Fibroblast of the conjunctiva (primary cell): ENCODE measurements around the gene ST3GAL2.
A peak's percentile ranks its signal among the peaks of the same experiment; 100 is the strongest.
"Not testable (repeated sequence)": the region's sequence is repeated elsewhere in the genome, so short reads cannot be mapped to it uniquely, and the experiment has no call there.

Source experiments
- DNase-seq: peaks from one replicate; pipeline ENCODE4 v3.0.0-alpha.2; 2010; ENCODE audit warnings: low read depth

ST3GAL2 gene

DNA sequence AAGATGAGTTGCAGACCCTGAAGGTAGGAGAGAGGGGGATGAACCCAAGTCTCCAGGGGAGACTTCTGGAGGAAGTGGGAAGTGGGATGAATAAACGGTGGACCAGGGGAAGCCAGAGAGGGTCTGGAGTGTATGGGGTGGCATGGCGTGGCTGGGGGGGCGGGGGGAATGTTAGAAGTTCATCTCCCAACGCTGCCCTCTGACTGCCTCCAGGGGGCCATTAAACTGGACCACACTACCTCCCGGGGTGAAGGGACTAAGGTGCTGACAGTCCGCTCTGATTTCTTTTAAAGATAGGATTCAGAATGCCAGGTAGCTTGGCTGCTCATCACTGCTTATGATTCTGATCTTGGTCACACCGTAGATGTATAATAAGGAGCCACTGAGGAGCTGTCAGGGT is 21.2 kb downstream of the ST3GAL2 start:
- no peak for DNase-seq

DNA sequence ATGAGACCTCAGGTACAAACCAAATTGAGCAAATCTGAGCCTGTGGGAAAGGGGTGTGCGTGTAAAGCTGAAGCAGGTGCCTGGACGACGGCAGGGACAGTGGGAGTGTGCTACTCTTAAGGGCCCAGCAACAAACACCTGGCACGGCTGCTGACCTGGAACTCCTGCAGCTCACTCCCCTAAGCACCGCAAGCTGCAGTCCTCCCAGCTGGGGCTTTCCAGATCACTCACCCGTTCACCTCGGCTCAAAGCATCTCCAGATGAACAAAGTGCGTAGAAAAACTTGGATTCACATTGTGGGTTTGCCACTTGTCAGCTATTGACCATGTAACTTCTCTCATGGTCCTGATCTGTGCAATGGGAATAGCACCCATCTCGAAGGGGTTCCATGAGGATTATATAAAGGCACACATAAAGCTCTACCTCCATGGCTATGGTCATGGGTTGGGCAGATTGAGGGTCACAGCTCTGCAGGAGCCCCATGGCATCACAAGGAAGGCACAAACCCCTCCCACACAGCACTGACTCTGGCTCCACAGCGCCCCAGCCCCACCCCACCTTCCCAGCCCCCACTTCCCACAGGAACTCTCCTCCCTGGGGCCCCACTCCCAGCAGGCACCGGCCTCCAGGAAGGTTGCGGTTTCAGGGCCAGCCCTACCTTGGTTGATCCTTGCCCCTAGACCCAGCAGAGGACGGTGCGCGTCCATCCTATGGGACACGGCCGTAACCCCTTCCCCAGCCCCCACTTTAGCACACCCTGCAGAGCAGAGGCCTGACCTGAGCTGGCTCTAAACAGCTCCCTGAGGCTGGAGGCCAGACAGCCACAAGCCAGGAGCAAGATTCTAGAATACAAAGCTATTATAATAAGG is 21.9 kb downstream of the ST3GAL2 start:
- DNase-seq = no peak

DNA sequence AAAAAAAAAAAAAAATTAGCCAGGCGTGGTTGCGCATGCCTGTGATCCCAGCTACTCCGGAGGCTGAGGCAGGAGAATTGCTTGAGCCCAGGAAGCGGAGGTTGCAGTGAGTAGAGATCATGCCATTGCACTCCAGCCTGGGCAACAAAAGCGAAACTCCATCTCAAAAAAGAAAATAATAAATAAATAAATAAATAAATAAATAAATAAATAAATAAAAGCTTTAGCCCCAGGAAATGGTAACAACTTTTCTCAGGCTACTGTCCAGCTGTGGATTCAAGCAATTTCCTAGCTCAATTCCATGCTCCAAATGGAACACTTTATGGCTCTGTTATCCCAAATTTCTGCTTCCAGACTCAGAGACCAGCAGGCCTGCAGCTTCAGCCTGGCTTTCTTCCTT is 25.3 kb downstream of the ST3GAL2 start:
- not testable (repeated sequence) for DNase-seq

DNA sequence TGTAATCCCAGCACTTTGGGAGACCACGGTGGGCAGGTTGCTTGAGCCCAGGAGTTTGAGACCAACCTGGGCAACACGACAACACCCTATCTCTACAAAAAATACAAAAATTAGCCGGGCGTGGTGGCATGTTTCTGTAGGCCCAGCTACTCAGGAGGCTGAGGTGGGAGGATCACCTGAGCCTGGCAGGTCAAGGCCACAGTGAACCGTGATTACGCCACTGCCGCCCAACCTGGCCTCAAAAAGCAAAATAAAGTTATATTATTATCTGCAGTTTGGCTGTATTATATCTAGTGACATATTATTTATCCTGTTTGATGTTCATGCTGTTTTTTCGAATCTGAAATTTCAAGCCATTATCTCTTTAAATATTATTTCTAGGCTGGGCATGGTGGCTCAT is 26.5 kb downstream of the ST3GAL2 start:
- no peak for DNase-seq

DNA sequence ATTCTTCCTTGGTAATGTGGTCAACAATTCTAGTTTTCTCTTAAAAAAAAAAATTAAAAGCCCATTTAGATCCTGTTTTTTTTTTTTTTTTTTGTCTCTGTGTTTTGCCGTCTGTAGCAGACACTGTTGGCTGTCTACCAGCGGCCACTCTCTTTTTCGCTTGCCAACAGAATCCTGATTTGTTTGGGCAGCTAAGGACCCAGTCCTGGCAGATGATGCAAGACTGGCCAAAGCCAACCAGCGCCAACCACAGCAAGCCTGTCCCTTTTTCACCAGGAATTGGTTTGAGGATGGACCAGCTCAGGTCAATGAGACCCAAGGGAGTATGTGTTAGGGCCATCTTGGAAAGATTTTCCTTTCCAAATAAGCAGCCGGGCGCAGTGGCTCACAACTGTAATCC is 28.2 kb downstream of the ST3GAL2 start:
- DNase-seq = no peak

DNA sequence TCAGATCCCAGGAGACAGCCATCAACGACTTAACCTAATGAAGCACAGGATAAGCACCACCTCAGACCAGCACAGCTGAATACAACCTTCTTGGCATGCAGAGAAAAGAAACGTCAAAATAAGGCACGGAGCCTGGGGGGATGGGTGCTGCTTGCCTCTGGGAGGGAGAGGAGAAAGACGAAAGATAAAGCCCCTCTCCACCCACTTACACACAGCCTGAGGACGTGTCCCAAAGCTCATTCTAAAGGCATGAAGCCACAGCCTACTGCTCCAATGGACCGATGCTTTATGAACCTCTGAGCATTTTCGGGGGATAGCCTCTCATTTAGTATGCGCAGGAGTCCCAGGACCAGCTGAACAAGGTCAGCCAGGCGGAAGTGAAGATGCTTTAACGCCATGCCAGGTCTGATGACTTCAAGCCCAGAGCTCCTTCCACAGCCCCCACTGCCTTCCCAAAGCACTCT is 31.1 kb downstream of the ST3GAL2 start:
- DNase-seq = no peak

DNA sequence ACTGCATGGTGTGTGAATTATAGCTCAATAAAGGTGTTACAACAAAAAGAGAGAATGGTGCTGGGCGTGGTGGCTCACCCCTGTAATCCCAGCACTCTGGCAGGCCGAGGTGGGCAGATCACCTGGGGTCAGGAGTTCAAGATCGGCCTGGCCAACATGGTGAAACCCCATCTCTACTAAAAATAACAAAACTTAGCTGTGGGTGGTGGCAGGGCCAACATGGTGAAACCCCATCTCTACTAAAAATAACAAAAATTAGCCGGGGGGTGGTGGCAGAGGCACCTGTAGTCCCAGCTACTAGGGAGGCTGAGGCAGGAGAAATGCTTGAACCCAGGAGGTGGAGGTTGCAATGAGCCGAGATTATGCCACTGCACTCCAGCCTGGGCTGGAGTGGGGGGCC is 32.8 kb downstream of the ST3GAL2 start:
- DNase-seq = not testable (repeated sequence)

DNA sequence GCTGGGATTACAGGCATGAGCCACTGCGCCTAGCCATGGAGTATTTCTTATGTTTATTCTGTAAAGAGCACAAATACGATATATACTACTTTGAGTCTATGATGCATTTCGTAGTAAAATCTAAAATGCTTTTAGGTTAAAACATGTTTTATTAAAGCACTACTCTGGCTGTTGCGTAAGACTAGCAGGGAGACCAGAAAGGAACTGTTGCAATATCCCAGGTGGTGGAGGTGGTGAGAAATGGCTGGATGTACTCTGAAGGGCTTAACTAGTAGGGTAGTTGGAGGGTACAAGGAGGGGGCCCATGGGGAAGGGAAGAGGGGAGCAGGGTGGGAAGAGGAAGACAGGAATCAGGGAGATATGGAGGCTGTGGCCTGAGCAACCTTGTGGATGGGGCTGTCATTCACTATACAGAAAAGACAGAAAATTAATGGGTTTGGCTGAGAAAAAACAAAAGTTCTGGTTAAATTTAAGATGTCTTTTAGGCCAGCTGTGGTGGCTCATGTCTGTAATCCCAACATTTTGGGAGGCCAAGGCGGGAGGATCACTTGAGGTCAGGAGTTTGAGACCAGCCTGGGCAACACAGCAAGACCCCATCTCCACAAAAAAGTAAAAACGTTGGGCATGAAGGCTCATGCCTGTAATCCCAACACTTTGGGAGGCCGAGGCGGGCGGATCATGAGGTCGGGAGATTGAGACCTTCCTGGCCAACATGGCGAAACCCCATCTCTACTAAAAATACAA is 35.8 kb downstream of the ST3GAL2 start:
- peak; percentile 20 for DNase-seq

DNA sequence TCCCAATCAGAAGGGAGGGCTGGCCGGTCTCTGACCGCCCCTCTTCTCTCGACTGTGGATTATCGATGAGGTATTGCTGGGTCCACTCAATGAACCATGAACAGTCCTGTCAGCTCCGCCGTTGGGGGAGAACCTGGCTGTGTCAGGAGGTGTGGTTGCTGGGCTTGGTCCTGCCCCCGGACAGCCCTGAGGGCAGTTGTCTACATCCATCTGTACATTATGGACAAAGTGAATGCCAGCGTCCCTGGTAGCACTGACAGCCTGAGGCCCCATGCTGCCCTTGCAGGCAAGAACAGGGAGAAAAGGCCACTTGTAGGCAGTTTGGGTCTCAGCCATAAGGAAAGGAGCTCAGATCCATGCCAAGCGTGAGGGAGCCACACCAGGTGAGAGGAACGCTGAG is 38.9 kb downstream of the ST3GAL2 start:
- no peak for DNase-seq

DNA sequence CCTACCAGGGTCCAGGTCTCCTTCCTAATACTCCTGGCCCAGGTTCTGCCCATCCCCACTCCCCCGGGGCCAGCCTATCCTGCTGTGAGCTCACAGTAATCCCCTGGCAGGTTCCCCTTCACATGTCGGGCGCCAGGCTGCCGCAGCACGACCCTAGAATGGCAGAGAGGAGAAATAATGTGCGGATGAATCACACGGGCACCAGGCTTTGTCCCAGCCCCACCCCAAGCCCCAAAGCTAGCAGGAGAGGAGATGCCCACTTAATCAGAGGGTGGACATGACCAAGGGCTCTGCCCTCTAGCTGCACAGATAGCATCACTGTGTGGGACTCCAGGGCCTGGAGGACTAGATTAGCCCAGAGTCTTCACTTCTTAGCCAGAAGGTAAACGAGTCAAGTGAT is 39.5 kb downstream of the ST3GAL2 start:
- DNase-seq = no peak

DNA sequence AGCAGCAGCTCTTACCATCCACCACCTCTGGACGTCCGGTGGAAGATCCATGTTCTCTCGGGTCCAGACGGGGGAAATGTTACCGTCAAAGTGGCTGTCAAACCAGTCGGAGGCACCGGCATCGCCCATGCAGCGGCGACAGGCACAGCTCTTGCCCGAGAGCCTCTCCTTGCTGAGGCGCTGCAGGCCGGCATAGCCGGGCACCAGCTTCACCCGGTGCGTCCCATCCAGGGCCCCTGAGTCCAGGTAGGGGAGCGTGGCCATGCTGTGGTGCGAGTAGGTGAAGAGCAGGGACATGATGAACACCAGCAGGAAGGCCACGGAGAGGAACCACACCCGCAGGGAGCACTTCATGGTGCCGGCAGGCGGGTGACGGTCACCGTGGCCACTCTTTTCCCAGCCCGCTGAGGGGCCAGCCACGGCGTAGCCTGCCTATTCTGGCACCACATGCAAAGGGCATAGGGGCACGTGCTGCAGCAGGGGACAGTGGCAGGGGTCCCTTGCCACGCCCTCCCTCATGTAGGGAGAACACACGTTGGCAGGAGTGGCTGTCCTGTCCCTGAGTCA is 40.6 kb downstream of the ST3GAL2 start:
- DNase-seq = no peak

DNA sequence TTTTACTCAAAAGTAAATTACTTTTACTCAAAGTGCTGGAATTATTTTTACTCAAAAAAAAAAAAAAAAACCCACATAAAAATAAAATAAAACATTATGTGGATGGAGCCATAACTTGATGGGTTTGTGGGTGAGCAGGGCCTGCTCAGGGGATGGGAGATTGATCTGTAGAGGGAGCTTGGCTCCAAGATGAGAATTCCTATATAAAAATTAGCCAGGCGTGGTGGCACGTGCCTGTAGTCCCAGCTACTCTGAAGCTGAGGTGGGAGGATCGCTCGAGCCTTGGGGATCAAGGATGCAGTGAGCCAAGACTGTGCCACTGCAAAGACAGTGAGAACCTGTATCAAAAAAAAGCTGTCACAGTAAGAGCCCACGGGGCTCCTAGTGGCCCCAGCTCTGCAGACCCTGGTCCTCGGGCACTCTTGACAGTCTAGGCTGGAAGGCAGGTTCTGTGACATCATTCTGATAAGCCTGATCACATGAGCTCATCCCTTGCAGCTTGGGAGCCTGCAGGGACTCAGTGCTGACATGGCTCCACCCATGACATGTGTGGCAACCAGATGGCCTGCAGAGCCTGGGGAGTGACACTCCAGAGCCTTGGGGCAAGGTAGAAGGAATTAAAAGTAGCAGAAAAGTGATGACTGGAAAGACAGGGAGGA is 42.5 kb downstream of the ST3GAL2 start:
- DNase-seq = no peak

DNA sequence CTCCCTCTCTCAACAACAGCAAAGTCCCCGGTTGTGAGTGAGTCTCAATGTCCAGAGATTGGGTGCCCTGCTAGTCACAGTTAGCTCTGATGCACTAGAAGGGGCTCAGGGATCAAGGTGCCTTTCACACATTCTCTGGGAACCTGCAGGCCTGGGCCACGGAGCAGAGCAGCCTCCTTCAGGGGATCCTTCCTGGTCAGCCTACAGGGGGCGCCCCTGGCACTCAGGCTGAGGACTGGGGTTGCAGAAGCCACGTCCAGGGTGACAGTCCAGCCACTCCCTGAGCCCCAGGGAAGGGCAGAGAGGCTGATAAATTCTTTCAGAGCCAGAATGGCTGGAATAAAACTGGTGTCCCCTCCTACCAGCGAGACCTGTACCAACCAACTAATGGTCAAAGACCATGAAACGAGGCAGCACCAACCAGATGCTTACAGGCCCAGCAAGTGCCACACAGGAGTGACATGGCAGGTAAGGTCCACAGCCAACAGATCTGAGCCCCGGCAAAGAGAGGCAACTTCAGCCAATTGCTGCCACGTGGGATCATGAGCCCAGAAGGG is 43.5 kb downstream of the ST3GAL2 start:
- DNase-seq = no peak

DNA sequence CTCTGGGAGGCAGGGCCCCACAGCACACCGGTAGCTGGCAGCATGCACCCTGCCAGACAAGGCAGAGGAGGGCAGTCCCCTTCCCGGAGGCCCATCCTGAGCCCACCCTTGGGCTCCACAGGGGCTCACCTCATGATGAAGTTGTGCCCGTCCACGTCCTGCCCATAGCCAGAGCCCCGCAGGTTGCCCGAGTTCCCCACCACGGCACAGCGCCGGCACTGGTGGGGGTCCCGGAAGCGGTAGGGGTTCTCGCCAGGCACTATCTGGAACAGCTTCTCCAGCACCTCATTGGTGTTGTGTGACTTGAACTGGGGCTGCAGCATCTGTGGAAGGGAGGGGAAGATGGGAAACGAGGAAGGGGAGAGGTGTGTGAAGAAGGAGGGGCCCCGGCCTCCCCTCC is 44.0 kb downstream of the ST3GAL2 start:
- no peak for DNase-seq

DNA sequence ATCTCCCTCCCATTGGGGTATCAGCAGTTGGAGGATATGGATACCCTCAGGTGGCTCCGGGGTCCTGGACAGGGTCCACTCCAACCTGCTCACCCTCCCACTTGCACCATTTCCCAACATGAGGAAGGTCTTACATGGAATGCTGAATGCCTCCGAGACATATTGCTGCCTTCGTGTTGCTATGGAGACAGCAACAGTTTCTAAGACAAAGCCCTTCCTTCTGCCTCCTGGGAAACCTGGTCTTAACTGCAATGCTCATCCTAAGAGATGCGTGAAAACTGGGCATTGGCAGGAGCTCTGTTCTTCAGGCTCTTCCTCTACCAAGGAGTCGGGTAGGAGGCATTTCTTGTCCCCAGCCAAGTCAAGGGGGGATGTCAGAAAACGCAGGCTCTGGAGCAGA is 45.2 kb downstream of the ST3GAL2 start:
- DNase-seq = no peak

DNA sequence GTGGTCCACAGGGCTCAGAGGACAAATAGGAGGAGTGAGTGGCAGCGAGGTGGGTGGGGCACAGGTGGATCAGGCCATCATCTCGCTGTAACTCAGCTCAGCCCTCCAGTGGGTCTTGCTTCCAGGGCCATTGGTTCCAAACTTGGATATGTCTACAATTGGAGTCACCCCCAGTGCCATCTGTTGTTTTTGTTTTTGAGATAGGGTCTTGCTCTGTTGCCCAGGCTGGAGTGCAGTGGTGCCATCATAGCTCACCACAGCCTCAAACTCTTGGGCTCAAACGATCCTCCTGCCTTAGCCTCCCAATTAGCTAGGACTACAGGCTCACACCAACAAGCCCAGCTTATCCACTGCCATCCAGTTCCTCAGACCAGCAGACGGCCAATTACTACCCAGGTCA is 46.3 kb downstream of the ST3GAL2 start:
- DNase-seq = no peak

DNA sequence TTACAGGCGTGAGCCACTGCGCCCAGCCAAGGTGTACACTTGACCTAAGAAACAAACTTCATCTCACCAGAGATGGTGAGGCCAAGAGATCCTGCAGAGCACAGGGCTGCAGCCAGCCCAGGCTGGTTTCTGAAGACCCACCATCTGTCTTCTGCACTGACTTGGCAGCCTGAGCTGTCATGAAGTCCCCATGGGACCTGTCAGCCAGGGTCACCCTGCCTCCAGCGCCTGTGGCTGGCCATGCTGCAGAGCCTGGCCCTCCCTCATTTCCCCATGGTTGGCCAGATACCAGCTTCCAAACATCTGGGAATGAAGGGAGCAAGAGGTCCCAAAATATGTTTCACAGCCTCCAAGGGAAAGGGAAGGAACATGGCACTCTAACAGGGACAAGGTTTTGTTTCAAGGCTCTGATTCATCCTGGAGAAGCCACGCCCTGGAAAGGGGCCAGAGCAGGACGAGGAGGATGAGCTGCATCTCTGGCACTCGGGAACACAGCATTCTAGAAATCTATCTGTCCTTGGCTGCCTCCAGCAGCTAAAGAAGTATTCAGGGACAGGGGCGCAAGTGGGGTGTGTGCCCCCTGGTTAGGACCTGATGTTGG is 46.9 kb downstream of the ST3GAL2 start:
- DNase-seq = peak; percentile 42

DNA sequence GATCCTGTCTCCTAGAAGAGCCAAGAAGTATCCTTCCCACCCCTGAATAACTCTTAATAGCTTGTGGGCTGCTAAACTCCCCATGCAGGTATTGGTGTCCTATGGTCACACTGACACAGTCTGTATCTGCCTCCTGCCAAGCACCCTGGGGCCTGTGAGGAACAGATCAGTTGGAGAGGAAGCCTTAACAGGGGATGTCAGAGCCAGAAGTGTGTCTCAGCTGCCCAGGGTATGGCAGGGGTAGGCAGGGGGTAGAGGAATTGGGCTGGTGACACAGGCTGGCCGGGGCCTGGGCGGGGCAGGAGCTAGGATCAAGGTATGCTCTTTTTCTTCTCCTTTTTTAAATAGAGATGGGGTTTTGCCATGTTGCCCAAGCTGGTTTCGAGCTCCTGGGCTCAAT is 47.5 kb downstream of the ST3GAL2 start:
- no peak for DNase-seq

DNA sequence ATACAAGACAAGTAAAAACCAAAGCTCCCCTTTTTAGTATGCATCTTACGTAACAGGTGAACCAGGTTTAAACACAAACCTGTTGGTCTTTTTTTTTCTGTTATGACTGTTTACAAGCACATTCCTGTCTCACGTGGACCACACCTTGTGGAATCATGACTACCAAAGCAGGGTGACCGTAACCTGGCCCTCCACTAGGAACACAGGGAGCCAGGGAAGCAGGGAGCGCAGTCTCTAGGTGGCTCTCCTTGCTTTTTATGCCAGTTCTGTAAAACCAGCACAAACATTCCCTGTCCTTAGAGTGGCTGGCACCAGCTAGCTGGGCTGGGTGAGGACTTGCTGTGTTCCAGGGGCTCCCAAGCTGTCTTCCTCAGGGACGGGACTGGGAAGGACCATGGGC is 48.1 kb downstream of the ST3GAL2 start:
- DNase-seq = no peak

DNA sequence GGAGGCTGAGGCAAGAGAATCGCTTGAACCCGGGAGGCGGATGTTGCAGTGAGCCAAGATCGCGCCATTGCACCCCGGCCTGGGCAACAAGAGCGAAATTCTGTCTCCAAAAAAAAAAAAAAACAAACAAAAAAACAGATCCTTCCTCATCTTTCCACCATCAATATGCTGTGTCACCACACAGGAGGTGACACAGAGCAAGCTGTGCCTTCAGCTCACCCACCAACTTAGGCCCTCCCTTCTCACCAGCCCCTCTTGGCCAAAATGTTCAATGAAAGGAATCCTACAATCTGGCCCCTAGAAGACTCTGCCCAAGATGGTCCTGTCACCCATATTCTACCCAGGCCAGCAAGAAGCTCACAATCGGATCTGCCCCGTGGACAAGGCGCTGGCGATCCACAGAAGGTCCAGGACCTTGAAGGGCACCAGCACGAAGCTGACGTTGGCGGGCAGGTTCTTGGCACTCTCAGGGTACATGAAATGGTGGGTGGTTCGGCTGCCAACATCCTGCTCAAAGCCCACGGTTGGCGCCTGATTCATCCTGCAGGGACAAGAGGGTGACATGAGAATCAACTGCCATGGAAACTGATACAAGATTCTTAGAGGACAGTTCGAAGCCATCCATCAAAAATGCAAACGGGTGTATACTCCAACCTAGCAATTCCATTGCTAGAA is 50.8 kb downstream of the ST3GAL2 start:
- no peak for DNase-seq

DNA sequence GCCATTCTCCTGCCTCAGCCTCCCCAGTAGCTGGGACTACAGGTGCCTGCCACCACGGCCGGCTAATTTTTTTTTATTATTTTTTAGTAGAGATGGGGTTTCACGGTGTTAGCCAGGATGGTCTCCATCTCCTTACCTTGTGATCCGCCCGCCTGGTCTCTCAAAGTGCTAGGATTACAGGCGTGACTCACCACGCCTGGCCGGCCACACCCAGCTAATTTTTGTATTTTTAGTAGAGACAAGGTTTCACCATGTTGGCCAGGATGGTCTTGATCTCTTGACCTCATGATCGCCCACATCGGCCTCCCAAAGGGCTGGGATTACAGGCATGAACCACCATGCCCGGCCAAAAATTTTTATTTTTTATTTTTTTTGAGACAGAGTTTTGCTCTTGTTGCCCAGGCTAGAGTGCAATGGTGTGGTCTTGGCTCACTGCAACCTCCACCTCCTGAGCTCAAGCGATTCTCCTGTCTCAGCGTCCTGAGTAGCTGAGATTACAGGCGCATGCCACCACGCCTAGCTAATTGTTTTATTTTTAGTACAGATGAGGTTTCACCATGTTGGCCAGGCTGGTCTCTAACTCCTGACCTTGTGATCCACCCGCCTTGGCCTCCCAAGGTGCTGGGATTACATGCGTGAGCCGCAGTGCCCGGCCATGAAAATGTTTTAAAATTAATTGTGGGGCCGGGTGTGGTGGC is 52.5 kb downstream of the ST3GAL2 start:
- not testable (repeated sequence) for DNase-seq
